IMR-90 (cell line): ENCODE results near the gene ARHGAP15. TPM values are rescaled to one million over a fixed set of nuclear protein-coding genes. Genes with fewer than 3 reads are reported as not detected.

ENCODE experiments used
- ATAC-seq: fragments of 200-7000 bp; cut with Tn5 transposase; 2 replicates; pipeline ENCODE4 v1.9.1; 2020; ENCODE audit warnings: low read depth, mild to moderate bottlenecking, moderate library complexity
- BruUV-seq: library from RNA; stranded (reverse); fragments of 400-500 nt; replicated peaks from 2 replicates; lab custom pipeline; 2021; lab: Mats Ljungman, UMichigan
- CTCF ChIA-PET: fragments of 300-600 bp; formaldehyde crosslinking; extraction: SDS; loops from one replicate; lab custom pipeline; 2021; ENCODE audit warnings: antibody characterized with exemption; lab: Yijun Ruan, JAX
- POLR2A ChIA-PET: fragments of 300-600 bp; sonication (Branson Sonifier 250); formaldehyde crosslinking; loops from one replicate; lab custom pipeline; 2022; ENCODE audit warnings: antibody characterized with exemption; ENCODE audit not compliant: unreplicated experiment; lab: Charles Lee
- DNase-seq: peaks from one replicate; pipeline ENCODE4 v3.0.0; 2013
- H2AFZ ChIP-seq: replicated peaks from 2 replicates; pipeline ENCODE3; 2013; ENCODE audit warnings: low read length, mild to moderate bottlenecking; ENCODE audit not compliant: poor library complexity
- H2AK5ac ChIP-seq: 2 replicates; pipeline ENCODE4 v1.6.1; 2013; ENCODE audit warnings: low read depth, low read length, inconsistent platforms
- H2AK9ac ChIP-seq: replicated peaks from 2 replicates; pipeline ENCODE3; 2013; ENCODE audit warnings: mild to moderate bottlenecking, low read depth, low read length, moderate library complexity; ENCODE audit not compliant: poor library complexity
- H2BK120ac ChIP-seq: 2 replicates; pipeline ENCODE4 v1.6.1; 2013; ENCODE audit warnings: low read depth, low read length, inconsistent platforms
- H2BK15ac ChIP-seq: 3 replicates; pipeline ENCODE4 v1.6.1; 2013; ENCODE audit warnings: low read depth, low read length, inconsistent platforms
- H2BK20ac ChIP-seq: 2 replicates; pipeline ENCODE4 v1.6.1; 2013; ENCODE audit warnings: low read depth, mild to moderate bottlenecking, inconsistent platforms, low read length, moderate library complexity
- H2BK5ac ChIP-seq: 2 replicates; pipeline ENCODE4 v1.6.1; 2013; ENCODE audit warnings: mild to moderate bottlenecking, low read depth, low read length, inconsistent platforms; ENCODE audit not compliant: poor library complexity, severe bottlenecking
- H3K14ac ChIP-seq: replicated peaks from 2 replicates; pipeline ENCODE4 v1.6.1; 2013; ENCODE audit warnings: low read depth, low read length, inconsistent platforms
- H3K18ac ChIP-seq: 2 replicates; pipeline ENCODE4 v1.6.1; 2013; ENCODE audit warnings: low read depth, low read length, control low read depth
- H3K23ac ChIP-seq: 2 replicates; pipeline ENCODE4 v1.6.1; 2013; ENCODE audit warnings: low read depth, low read length, inconsistent platforms
- H3K27ac ChIP-seq: 2 replicates; pipeline ENCODE4 v1.5.1; 2013; ENCODE audit warnings: mild to moderate bottlenecking, control low read depth, low read length; ENCODE audit not compliant: insufficient read depth
- H3K27me3 ChIP-seq: 2 replicates; pipeline ENCODE4 v1.6.1; 2013; ENCODE audit warnings: low read length; ENCODE audit not compliant: control insufficient read depth, insufficient read depth
- H3K36me3 ChIP-seq: 2 replicates; pipeline ENCODE4 v1.6.1; 2013; ENCODE audit warnings: low read length, mixed read lengths; ENCODE audit not compliant: control insufficient read depth, insufficient read depth
- H3K4ac ChIP-seq: 2 replicates; pipeline ENCODE4 v1.6.1; 2013; ENCODE audit warnings: low read depth, low read length, inconsistent platforms
- H3K4me1 ChIP-seq: 2 replicates; pipeline ENCODE4 v1.6.1; 2013; ENCODE audit warnings: low read length, mixed read lengths; ENCODE audit not compliant: control insufficient read depth, insufficient read depth
- H3K4me2 ChIP-seq: 2 replicates; pipeline ENCODE4 v1.6.1; 2013; ENCODE audit warnings: low read depth, mild to moderate bottlenecking, control low read depth, low read length, moderate library complexity
- H3K4me3 ChIP-seq: 2 replicates; pipeline ENCODE4 v1.5.1; 2013; ENCODE audit warnings: low read depth, mild to moderate bottlenecking, control low read depth, low read length, moderate library complexity; ENCODE audit not compliant: insufficient read depth
- H3K56ac ChIP-seq: 2 replicates; pipeline ENCODE4 v1.6.1; 2013; ENCODE audit warnings: low read length, inconsistent platforms; ENCODE audit not compliant: insufficient read depth; ENCODE audit errors: extremely low read depth
- H3K79me1 ChIP-seq, 2 experiments: 2 replicates each; pipeline ENCODE4 v1.6.1; 2013; ENCODE audit warnings: low read length in 2 of 2, inconsistent platforms in 1 of 2, low read depth in 1 of 2
- H3K9ac ChIP-seq: 2 replicates; pipeline ENCODE4 v1.6.1; 2013; ENCODE audit warnings: low read depth, low read length, control low read depth
- H3K9me1 ChIP-seq: 2 replicates; pipeline ENCODE4 v1.6.1; 2013; ENCODE audit warnings: low read length, inconsistent platforms; ENCODE audit not compliant: insufficient read depth
- H3K9me3 ChIP-seq: 2 replicates; pipeline ENCODE4 v1.6.1; 2013; ENCODE audit warnings: low read length; ENCODE audit not compliant: control insufficient read depth, insufficient read depth
- H4K20me1 ChIP-seq: 2 replicates; pipeline ENCODE4 v1.6.1; 2013; ENCODE audit warnings: low read length, inconsistent platforms; ENCODE audit not compliant: insufficient read depth
- H4K5ac ChIP-seq: 2 replicates; pipeline ENCODE4 v1.6.1; 2013; ENCODE audit warnings: mild to moderate bottlenecking, low read depth, low read length, control low read depth
- H4K8ac ChIP-seq, 2 experiments: 2 replicates each; pipeline ENCODE4 v1.6.1; 2013; ENCODE audit warnings: low read depth in 2 of 2, low read length in 2 of 2, control low read depth in 1 of 2, inconsistent platforms in 1 of 2
- H4K91ac ChIP-seq: 2 replicates; pipeline ENCODE4 v1.6.1; 2013; ENCODE audit warnings: low read depth, low read length, inconsistent platforms; ENCODE audit not compliant: insufficient read depth
- CEBPB ChIP-seq: IDR thresholded peaks from 2 replicates; pipeline ENCODE4 v1.6.1; 2012; ENCODE audit warnings: low read depth, low read length, improper control_type of control experiment
- CHD1 ChIP-seq: IDR thresholded peaks from 2 replicates; pipeline ENCODE4 v1.6.1; 2012; ENCODE audit warnings: low read depth, low read length, improper control_type of control experiment
- MAZ ChIP-seq: IDR thresholded peaks from 2 replicates; pipeline ENCODE4 v1.6.1; 2012; ENCODE audit warnings: low read depth, mild to moderate bottlenecking, low read length, improper control_type of control experiment, moderate library complexity, borderline replicate concordance
- MXI1 ChIP-seq: IDR thresholded peaks from 2 replicates; pipeline ENCODE4 v1.6.1; 2012; ENCODE audit warnings: low read depth, mild to moderate bottlenecking, low read length, moderate library complexity, borderline replicate concordance
- NFE2L2 ChIP-seq: fragments of 150-350 bp; IDR thresholded peaks from 2 replicates; pipeline ENCODE4 v1.6.1; 2016; ENCODE audit warnings: low read depth, mild to moderate bottlenecking, low read length
- POLR2A ChIP-seq: IDR thresholded peaks from 2 replicates; pipeline ENCODE4 v1.6.1; 2012; ENCODE audit warnings: mild to moderate bottlenecking, low read depth, low read length
- WGBS, 2 experiments: methylation state at CpG; one replicate each; pipeline versions ENCODE4 v1.1.5 to v1.1.7; 2013; ENCODE audit warnings: missing lambda C conversion rate in 2 of 2; ENCODE audit not compliant: insufficient read length in 1 of 2; ENCODE audit errors: extremely low coverage in 2 of 2; 5-methylcytosine and 5-hydroxymethylcytosine counted together
- dilution Hi-C: fragments of 300-500 bp; cut with HindIII; formaldehyde crosslinking; loops from one replicate; pipeline ENCODE4 v1.14.3; 2018; ENCODE audit warnings: low sequenced_read_pairs; ENCODE audit not compliant: unreplicated experiment
- in situ Hi-C: fragments of 300-500 bp; cut with MboI; formaldehyde crosslinking; loops from 3 replicates; pipeline ENCODE4 v1.14.3; 2019; ENCODE audit warnings: low sequenced_read_pairs, inconsistent platforms, mixed read lengths
- intact Hi-C: fragments of 100-400 bp; cut with micrococcal nuclease; formaldehyde crosslinking; loops from 2 replicates; pipeline ENCODE4 v1.10.0; 2022
- polyA plus RNA-seq, 3 experiments: library from polyadenylated mRNA; depleted of rRNA; stranded (reverse); fragments of >200 nt; gene quantifications; 2 replicates each; pipeline ENCODE4 v1.2.3, GENCODE V29; 2012; ENCODE audit warnings: low replicate concordance in 1 of 3
- total RNA-seq: library from RNA; depleted of rRNA; stranded (reverse); fragments of >200 nt; gene quantifications from 2 replicates; pipeline ENCODE4 v1.2.3, GENCODE V29; 2012
- TF ChIP-seq, protein P1 (sequence below): fragments of 150-350 bp; IDR thresholded peaks from 2 replicates; pipeline ENCODE4 v1.6.1; 2017; ENCODE audit warnings: mild to moderate bottlenecking, antibody characterized with exemption, low read length, low read depth
- TF ChIP-seq, protein P2 (sequence below): fragments of 150-350 bp; IDR thresholded peaks from 2 replicates; pipeline ENCODE4 v1.6.1; 2016; ENCODE audit warnings: low read depth, mild to moderate bottlenecking, low read length, moderate library complexity, borderline replicate concordance

Gene ARHGAP15
- total and polyA plus RNA-seq, 2 of the 4 experiments (the other 2 are of a cell fraction): not detected

DNA sequence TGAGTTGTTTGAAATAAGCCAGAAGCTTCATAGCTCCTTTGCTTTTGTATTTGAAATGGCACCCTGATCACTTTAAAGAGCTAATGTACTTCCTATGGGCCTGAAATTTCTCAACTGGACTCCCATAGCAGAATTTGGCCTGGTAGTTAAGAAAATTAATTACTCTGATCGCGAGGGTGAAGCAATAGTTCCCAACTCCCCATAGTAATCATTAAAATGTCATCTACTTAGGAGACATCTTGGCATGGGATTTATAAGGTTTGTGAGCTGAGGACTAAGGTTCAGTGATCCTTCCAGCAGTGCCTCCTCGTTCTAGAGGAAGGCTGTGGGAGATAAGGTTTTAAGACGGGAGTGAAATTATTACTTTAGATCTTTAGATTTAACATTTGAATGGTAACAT, 581.0 kb downstream of the ARHGAP15 start:
- H3K18ac ChIP-seq: no peak overlapping the region
- TF ChIP-seq MXI1 (no peak), CEBPB (no peak), CHD1 (no peak), MAZ (no peak), POLR2A (no peak), NFE2L2 (no peak)
- TF ChIP-seq, protein P1, sequence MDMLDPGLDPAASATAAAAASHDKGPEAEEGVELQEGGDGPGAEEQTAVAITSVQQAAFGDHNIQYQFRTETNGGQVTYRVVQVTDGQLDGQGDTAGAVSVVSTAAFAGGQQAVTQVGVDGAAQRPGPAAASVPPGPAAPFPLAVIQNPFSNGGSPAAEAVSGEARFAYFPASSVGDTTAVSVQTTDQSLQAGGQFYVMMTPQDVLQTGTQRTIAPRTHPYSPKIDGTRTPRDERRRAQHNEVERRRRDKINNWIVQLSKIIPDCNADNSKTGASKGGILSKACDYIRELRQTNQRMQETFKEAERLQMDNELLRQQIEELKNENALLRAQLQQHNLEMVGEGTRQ: no peak
- TF ChIP-seq, protein P2, sequence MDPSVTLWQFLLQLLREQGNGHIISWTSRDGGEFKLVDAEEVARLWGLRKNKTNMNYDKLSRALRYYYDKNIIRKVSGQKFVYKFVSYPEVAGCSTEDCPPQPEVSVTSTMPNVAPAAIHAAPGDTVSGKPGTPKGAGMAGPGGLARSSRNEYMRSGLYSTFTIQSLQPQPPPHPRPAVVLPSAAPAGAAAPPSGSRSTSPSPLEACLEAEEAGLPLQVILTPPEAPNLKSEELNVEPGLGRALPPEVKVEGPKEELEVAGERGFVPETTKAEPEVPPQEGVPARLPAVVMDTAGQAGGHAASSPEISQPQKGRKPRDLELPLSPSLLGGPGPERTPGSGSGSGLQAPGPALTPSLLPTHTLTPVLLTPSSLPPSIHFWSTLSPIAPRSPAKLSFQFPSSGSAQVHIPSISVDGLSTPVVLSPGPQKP: no peak
- no peaks in the 10 kb centered on the region for H3K27me3 ChIP-seq
- no TSS peak for BruUV-seq
- no peak overlapping the region for H2BK15ac ChIP-seq
- H3K9me3 ChIP-seq: peaks cover 4% of the 10 kb centered on the region
- no peak overlapping the region for H3K27ac ChIP-seq
- H3K4me2 ChIP-seq: no peak overlapping the region
- no peak overlapping the region for H2BK120ac ChIP-seq
- WGBS, 2 experiments: no CpG with 5 or more reads among the region's 4 CpGs
- H3K4me1 ChIP-seq: peaks cover 8% of the 10 kb centered on the region
- no peaks in the 10 kb centered on the region for H3K79me1 ChIP-seq
- H3K9ac ChIP-seq: no peak overlapping the region
- H2BK20ac ChIP-seq: no peak overlapping the region
- DNase-seq (no peak), ATAC-seq (no peak)
- in situ Hi-C loops (no loop called here), intact Hi-C loops (no loop called here), dilution Hi-C loops (no loop called here)
- ChIA-PET POLR2A (no interaction called here), CTCF (no interaction called here)
- no peak overlapping the region for H4K8ac ChIP-seq
- no peak overlapping the region for H3K23ac ChIP-seq
- no peaks in the 10 kb centered on the region for H4K20me1 ChIP-seq
- no peak overlapping the region for H2BK5ac ChIP-seq
- H4K91ac ChIP-seq: no peak overlapping the region
- no peak overlapping the region for H2AK9ac ChIP-seq
- no peaks in the 10 kb centered on the region for H3K36me3 ChIP-seq
- no peak overlapping the region for H4K5ac ChIP-seq
- no peak overlapping the region for H3K4ac ChIP-seq
- H3K14ac ChIP-seq: no peak overlapping the region
- H2AFZ ChIP-seq: no peak overlapping the region
- no peaks in the 10 kb centered on the region for H3K9me1 ChIP-seq
- H3K4me3 ChIP-seq: no peak overlapping the region
- no peak overlapping the region for H2AK5ac ChIP-seq
- no peak overlapping the region for H3K56ac ChIP-seq
